ENCODE measurements around the gene PIERCE2.
A peak's percentile ranks its signal among the peaks of the same experiment; 100 is the strongest.
"Not testable (repeated sequence)": the region's sequence is repeated elsewhere in the genome, so short reads cannot be mapped to it uniquely, and the experiment has no call there.

The PIERCE2 gene, protein sequence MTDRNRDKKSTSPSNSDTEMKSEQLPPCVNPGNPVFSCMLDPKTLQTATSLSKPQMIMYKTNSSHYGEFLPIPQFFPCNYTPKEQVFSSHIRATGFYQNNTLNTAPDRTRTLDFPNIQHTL

DNA sequence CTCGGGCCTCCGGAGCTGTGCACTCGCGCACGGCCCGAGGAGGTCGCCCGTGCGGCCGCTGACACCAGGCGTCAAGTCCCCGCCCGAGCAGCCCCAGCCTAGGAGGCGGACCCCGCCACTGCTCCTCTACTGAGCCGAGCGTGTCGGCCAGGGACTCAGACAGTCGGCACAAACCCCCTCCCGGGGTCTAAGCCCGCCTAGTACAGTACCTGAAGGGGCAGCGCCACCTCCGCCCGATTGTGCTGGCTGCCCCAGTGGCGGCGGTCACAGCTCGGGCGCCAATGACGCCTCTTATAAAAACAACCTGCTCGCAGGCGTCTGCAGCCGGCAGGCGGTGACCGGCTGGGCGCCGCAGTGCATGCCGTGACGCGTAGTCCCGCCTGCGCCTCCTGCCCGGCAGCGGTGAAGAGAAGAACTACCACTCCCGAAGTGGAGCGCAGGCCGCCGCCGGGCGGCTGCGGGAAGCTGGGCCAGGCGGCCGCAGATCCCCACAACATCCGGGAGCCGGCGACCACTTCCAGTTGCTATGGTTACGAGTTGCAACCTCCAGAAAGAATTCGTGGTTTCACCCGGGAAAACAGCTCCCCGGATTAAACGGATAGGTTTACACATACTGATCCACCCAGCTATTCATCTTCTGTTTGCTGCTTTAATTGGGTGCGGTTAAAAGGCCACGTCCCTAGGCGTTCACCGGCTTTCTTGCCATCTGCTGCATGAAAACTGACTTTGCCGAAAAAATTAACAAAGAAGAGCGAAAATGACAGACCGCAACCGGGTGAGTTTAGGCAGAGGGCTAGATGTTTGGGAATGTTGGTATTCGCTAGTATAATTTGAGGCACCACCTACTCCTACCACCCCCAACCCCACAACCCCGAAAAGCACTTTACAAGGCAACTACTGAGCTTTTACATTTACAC lies at the start of gene PIERCE2, which contains the start of gene CCPG1:
Gene PIERCE2, plus strand, starts transcription at position 484 of the 917 bp plus-strand sequence. Its CDS starts 274 bp downstream, at position 758.
Gene CCPG1, minus strand, starts transcription at position 348 of the 917 bp plus-strand sequence. CDS start 18,935 bp downstream, outside the sequence.
- DNase-seq (ENCODE audit: low spot score) = peak; percentile 98

DNA sequence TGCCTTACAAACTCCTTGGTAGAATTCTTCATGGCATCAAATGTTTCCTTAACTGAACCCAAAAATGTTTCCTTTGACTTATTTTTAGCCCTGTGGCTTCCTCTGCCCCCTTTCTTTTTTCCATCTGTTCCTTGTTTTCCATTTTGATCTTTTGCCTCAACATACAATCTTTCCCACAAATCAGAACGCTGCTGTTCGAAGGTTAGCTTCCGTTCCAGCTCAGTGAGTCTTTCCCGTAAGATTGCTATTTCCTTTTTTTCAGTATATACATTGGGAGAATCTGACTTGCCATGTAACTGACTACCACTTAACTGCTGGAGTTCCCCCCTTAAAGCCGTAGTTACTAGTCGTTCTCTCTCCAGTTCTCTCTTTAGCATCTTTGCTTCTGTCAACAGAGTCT lies 48.0 kb upstream of the PIERCE2 start:
- DNase-seq (ENCODE audit: low spot score) = no peak

DNA sequence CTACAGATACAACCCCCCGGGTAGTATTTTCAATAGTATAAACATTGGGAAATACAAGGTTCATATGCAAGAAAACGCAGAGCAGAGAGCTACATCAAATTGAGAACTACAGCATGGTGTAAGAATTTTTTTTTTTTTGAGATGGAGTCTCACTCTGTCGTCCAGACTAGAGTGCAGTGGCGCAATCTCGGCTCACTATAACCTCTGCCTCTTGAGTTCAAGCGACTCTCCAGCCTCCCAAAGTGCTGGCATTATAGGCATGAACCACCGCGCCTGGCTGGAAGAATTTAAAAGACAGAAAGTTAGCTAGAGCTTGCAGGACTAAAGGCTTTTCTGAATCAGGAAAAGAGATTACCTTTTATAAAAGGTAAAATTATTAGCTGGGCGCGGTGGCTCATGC lies 47.2 kb upstream of the PIERCE2 start:
- DNase-seq (ENCODE audit: low spot score) = no peak

- no peak for DNase-seq (ENCODE audit: low spot score)
Observed at GRCh38 chr15:55362641-55363040, 45.7 kb upstream of the PIERCE2 start.

DNA sequence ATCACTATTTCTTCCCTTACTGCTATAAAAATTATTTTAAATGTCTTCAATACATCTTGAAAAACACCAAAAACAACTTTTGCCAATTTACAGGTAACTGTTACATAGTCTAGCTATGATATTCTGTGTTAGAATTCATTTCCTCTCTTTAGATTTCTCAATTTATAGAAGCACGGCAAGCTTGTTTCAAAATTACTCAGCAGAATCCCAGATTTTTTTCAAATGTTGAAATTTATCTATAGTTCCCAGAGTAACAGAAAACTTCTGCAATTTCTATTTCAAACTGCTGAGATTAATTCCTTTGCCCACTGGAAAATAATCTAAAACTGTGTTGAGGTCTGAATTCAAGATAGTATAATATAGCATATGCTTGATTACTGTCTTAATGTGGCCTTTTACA lies 41.3 kb upstream of the PIERCE2 start:
- no peak for DNase-seq (ENCODE audit: low spot score)

DNA sequence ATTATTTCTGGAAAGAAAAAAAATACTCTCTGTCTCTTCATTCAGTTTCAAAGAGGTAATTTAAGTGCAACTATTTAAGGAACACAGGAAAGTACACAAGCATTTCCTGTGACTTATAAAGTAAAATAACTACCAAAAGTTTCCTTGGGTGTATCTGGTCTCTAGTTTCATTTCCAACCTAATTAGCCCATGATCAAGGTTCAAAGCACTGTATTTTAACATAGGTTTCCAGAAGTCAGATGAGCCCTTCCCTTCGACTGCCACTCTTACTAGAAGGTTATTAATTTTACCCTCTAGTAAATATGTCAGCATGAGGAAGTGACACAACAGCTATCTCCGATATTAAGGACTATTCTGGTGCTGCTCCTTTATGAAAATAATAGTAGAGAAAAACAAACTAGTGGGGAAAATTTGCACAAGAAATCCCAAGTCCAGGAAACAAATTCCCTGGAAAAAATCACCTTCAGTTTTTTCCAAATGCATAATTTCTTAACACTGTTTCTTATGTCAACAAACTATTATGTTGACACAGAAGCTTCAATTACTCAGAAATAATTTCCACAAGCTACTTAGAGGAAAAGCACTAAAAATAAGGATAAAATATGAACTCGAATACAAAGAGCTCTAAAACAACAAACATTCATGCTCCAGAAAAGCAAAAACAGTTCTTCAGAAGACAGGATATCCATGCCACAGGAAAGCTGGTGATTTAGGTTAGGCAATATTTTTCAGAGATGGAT lies 35.4 kb upstream of the PIERCE2 start:
- no peak for DNase-seq (ENCODE audit: low spot score)

DNA sequence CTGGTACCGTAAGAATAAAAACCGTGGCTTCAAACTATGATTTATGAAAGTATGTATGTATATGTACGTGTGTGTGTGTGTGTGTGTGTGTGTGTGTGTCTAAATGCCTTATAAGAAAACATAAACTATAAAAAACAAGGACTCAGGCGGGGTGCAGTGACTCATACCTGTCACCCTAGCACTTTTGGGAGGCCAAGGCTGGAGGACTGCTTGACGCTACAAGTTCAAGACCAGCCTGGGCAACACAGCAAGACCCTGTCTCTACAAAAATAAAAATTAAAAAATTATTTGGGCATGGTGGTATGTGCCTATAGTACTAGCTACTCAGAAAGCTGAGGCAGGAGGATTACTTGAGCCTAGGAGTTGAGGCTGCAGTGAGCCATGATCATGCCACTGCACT lies 29.2 kb upstream of the PIERCE2 start:
- no peak for DNase-seq (ENCODE audit: low spot score)

GRCh38 chr15:55381595-55381994 lies 26.7 kb upstream of the PIERCE2 start:
- no peak for DNase-seq (ENCODE audit: low spot score)

DNA sequence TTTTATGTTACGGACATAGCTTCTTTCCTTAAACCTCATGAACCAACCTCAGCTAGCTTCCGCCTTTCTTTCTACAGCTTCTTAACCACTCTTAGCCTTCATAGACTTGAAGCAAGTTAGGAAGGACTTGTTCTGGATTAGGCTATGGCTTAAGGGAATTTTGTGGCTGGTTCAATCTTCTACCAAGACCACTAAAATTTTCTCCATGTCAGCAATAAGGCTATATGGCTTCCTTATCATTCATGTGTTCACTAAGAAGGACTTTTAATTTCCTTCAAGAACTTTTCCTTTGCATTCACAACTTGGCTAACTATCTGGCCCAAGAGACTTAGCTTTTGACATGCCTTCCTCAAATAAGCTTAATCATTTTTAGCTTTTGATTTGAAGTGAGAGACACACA lies 24.6 kb upstream of the PIERCE2 start:
- no peak for DNase-seq (ENCODE audit: low spot score)

- no peak for DNase-seq (ENCODE audit: low spot score)
Observed at GRCh38 chr15:55387027-55387426, 21.3 kb upstream of the PIERCE2 start.

DNA sequence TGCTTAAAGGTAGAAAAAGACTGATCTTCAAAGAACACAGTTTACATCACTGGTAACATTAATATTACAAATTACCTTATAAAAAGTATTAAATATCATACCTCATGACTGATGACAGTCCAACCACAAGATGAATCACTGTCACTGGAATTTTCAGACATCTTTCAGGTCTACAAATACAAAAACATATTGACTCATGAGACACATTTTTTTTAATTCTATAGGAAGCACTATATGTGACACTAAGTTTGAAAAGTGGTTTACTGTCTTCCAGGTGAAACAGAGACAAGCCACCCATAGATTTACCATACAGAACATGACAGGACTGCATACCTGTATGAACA lies 19.1 kb upstream of the PIERCE2 start:
- DNase-seq (ENCODE audit: low spot score) = no peak

- DNase-seq (ENCODE audit: low spot score) = no peak
Observed at GRCh38 chr15:55394694-55395093, 13.6 kb upstream of the PIERCE2 start.

DNA sequence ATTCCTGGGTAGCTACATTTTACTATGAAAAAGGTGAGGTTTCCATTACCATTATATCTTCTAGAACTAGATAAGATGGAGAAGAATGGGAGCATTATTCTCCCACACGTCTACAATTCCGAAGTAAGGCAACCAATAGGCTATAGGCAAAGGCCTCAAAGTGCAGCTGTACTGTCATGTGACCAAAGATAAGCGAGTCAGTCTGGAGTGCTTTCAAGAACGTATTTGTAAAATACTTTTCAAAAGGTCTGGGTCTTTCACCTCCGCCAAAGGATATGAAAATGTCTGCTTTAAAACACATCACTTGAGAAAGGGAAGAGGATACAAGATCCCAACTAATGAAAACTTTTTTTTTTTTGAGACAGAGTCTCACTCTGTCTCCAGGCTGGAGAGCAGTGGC lies 10.1 kb upstream of the PIERCE2 start:
- DNase-seq (ENCODE audit: low spot score) = no peak

DNA sequence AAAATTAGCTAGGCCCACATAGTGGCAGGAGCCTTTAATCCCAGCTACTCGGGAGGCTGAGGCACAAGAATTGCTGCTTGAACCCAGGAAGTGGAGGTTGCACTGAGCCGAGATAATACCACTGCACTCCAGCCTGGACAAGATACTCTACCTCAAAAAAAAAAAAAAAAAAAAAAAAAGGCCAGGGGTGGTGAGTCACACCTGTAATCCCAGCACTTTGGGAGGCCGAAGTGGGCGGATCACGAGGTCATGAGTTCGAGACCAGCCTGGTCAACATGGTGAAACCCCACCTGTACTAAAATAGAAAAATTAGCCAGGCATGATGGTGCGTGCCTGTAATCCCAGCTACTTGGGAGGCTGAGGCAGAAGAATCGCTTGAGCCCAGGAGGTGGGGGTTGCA lies 8.2 kb upstream of the PIERCE2 start:
- DNase-seq (ENCODE audit: low spot score) = not testable (repeated sequence)

DNA sequence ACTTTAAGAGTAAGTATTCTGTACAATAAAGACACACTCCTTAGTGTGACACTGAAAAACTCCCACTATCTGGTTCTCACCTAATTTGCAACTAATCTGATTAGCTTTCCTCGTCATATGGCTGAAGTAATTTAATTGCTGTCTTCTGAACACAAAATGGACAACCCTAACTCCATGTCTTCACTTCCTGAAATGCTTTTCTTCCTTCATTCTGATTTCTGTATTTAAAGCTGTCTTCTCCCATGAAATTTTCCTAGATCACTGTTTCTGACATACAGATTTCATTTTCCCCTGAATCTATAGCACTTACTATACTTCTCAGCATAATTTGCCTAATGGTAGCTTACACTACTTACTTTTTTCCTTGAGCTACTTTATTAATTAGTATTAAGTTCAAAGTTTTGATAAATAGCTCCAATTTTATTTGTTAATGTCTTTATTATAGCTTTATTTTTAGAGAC lies 6.5 kb upstream of the PIERCE2 start:
- DNase-seq (ENCODE audit: low spot score) = no peak

DNA sequence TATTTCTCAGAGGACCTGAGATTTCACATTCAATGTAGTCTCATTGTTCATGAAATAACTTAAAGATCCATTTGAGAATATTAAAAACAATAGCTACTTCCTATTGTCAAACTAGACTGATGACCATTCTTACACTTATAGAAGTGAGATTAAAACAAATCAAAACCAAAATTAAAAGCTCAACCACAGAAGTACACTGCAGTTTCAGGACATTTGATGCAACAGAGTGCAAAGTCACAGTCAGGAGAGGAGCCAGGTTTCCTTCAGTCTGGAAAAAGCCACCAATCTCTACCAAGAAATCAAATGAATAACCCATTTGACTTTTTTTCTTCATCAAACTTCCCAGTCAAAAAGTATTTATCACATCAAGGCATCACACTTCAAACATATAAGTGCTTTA lies 5.6 kb upstream of the PIERCE2 start:
- DNase-seq (ENCODE audit: low spot score) = no peak

DNA sequence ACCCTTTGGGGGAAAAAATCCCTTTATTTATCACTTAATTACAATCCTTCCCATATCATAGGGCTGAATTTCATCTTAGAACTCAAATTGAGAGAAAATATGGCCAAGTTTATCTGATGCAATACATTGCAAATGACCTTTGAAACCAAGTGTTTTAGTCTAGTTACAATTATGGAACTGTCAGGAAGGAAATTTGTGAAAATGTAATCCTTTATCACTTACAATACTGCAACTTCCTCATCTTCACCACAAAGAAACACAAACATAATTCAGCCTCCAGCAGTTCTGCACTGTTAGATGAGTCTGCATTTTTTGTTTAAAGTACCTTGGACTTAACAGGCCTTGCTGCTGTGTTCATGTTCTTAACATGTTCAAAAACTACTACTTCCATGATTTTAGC lies 4.8 kb upstream of the PIERCE2 start:
- peak; percentile 16 for DNase-seq (ENCODE audit: low spot score)

- DNase-seq (ENCODE audit: low spot score) = peak; percentile 38
Observed at GRCh38 chr15:55407498-55408011, 740 bp upstream of the PIERCE2 start.

GRCh38 chr15:55408976-55409375 lies 681 bp downstream of the PIERCE2 start:
- not testable (repeated sequence) for DNase-seq (ENCODE audit: low spot score)

- not testable (repeated sequence) for DNase-seq (ENCODE audit: low spot score)
Observed at GRCh38 chr15:55417678-55418077, 9.4 kb downstream of the PIERCE2 start.

DNA sequence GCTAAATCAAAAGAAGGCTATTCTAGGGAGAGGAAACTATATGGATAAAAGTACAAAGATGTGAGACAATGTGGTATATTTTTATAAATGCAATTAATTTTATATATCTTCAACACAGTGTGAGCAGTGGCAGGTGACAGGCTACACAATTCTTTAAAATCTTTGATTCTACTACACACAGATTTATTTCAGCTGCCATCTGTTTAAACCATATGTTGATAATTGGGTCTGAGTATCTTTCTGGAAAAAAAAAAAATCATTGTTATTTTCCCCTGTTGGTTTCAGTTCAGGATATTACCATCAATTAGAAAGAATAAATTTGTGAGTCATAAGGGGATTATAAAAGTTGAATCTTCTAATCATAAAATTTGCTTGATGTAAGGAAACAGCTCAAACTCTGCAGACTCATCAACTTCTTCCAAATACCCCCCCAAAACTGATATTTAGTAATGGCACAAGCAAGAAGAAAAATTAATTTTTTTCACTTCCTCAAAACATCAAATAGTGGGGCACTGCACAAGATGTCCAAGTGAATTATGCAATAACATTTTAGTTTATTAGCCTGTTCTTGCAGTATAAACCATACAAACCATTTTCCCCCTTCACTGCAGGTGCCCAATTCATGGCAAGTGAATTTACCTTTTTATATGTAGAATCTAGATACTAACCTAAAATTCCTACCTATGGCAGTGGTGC lies 12.0 kb downstream of the PIERCE2 start:
- DNase-seq (ENCODE audit: low spot score) = no peak

- no peak for DNase-seq (ENCODE audit: low spot score)
Observed at GRCh38 chr15:55422089-55422488, 13.8 kb downstream of the PIERCE2 start.

Measured in AG20443 (cell line).